ENCODE measurements around the gene SEZ6.
A peak's percentile ranks its signal among the peaks of the same experiment; 100 is the strongest.

DNA sequence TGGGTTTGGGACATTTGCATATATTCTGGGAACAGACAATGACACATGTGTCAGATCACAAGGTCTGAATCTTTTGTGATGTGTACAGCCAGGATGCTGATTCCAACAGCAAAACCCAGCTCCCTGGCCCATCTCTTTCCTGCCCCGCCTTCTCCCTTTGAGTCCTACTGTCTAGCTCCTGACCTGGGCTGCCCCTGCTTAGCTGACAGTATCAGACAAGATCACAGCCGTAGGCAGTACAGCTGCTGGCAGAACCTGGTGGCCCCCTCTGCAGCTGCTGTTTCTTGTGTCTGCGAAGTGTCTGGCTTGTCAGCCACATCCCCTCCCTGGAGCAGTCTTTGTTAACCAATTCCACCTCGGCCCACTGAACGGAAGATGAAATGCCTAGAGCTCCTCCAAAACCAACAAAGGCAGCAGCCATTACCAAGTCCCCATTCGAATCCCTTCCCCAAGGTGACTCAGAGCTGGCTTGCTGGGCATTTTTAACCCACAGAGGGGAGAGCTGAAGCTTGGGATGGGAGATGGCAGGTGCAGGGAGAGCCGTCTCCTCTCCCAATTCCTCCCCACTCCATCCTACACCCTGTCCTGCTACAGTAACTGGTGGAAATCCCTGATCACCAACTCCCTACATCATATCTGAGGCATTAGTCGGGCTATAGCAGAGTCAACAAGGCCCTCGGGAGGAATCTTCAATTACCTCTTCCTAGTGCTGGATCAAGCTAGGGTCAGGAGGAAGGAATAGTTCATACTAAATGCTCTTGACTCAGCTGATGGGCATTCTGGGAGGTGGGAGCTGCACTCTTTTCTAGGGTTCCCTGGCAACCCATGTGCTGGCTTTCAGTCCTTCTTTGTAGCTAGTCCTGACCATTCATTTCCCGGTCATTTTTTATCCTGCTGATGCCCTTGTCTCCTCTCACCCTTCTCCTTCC, 42.9 kb upstream of the SEZ6 start:
- peak; percentile 99 for TF ChIP-seq GATA2 (IDR thresholded peaks at IDR 0.05; ENCODE audit: low read depth, low read length)
- peak; percentile 92 for TF ChIP-seq GATA3 (IDR thresholded peaks at IDR 0.05; ENCODE audit: low read depth, low read length)

All from SH-SY5Y (cell line).